Measurements from ENCODE around the gene C5AR2.
A peak's percentile ranks its signal among the peaks of the same experiment; 100 is the strongest.

The C5AR2 gene

DNA sequence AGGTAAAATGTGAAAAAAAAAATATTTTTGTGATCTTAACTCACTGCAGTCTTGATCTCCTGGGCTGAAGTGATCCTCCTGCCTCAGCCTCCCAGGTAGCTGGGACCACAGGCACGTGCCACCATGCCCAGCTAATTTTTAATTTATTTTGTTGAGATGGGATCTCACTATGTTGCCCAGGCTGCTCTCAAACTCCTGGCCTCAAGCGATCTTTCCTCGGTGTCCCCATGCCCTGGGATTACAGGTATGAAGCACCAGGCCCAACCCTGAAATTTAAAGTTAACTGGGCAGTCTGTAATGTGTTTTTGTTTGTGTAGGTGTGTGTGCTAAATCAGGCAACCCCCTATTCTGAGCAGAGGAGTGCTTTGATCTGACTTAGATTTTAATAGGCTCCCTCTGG lies 25.7 kb upstream of the C5AR2 start:
- TF ChIP-seq CTCF (conservative IDR thresholded peaks at IDR 0.05) = no peak
- peak overlapping the region; percentile 12; the same call in 1 of the 2 replicates for H3K27ac ChIP-seq

DNA sequence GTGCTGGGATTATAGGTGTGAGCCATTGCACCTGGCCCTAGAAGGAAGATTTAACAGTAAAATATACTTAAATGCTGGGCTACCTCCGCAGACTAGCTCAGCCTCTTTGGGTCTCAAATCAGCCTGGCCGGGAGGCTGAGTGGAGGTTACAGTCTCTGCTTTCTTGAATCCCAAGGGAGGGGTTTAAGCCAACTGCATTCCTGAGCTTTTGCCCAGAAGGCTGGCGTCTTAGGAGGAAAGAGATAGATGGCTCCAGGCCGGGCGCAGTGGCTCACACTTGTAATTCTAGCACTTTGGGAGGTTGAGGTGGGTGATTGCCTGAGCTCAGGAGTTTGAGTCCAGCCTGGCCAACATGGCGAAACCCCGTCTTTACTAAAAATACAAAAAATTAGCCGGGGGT lies 22.9 kb upstream of the C5AR2 start:
- no peak overlapping the region for H3K27ac ChIP-seq
- TF ChIP-seq CTCF (conservative IDR thresholded peaks at IDR 0.05) = no peak

DNA sequence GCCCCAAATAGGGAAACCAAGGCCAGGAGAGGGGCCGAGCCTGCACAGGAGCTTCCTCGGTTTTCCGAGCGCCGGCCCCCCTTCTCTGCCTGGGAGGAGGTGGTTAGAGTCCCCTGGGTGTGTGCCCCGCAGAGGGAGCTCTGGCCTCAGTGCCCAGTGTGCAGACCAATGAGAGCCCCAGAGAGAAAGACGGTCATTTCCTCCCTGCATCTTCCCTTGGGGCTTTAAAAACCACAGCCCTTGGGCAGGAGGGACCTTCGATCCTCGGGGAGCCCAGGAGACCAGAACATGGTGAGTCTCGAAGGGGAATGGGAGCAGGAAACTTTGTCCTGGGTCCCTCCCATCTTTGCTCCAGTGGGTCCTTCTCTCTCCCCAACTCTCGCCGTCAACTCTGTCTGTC lies 22.4 kb upstream of the C5AR2 start, which contains the start of gene C5AR1:
Gene C5AR1 (plus strand): TSS at position 254 of the 400 bp plus-strand sequence. CDS start 35 bp downstream, at position 289.
- H3K27ac ChIP-seq = no peak within 1 kb of the TSS
- TF ChIP-seq CTCF (conservative IDR thresholded peaks at IDR 0.05) = no peak

GRCh38 chr19:47310323-47310722 lies 21.7 kb upstream of the C5AR2 start:
- no peak for TF ChIP-seq CTCF (conservative IDR thresholded peaks at IDR 0.05)
- no peak overlapping the region for H3K27ac ChIP-seq

DNA sequence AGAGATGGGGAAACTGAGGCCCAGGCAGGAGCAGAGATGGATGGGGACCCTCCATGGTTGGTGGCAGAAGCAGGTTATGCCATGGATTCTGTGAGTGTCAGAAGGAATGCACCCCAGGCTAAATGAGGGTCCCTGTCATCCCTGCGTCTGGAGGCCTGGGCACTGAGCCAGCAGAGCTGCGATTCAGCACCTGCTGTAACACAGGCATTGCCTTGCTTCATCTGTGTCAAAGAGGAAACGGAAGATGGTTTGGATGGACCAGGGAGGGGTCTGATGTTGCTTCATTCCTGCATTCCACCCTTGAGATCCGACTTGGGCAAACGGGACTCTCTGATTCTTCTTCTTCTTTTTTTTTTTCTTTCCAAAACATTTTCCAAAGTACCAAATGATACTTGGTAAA lies 21.2 kb upstream of the C5AR2 start:
- no peak overlapping the region for H3K27ac ChIP-seq
- no peak for TF ChIP-seq CTCF (conservative IDR thresholded peaks at IDR 0.05)

DNA sequence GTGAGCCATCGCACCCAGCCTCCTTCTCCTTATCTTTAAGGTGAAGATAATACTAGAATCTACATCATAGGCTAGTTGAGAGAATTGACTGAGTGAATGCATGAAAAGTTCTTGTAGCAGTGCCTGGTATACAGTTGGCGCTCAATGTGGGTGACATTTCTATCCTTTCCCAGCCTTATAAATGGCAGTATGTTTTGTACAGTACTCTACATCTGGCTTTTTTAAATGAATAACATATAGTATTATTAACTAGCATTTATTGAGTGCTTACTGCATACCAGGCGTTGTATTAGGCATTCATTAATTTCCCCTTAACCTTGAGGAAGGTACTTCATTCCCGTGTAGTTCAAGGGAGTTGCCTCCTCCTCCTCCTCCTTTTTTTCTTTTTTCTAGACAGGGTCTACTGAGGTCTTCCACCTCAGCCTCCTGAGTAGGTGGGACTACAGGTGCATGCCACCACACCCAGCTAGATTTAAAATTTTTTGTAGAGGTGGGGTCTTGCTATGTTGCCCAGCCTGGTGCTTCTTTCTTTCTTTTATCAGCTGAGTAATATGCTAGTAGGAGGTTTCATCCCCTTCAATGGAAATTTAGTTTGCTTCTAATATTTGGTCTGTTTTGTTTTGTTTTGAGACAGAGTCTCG lies 19.5 kb upstream of the C5AR2 start:
- TF ChIP-seq CTCF (conservative IDR thresholded peaks at IDR 0.05) = no peak
- H3K27ac ChIP-seq = no peak overlapping the region

GRCh38 chr19:47313754-47314295 lies 18.1 kb upstream of the C5AR2 start:
- TF ChIP-seq CTCF (conservative IDR thresholded peaks at IDR 0.05) = no peak
- H3K27ac ChIP-seq = no peak overlapping the region
